NOMO-1 treated with dmso at 0.1 percent for 144 hours (cell line): ENCODE results near the gene SIPA1.

Source experiments
- DNase-seq: peaks from one replicate; lab custom pipeline; 2025; ENCODE audit not compliant: unreplicated experiment; lab: John Stamatoyannopoulos, UW

The SIPA1 gene

GRCh38 chr11:65700399-65700798 lies 62.5 kb downstream of the SIPA1 start:
- no peak for DNase-seq
